ENCODE data around the gene ZNF423. TPM values are rescaled to one million over a fixed set of nuclear protein-coding genes. Genes with fewer than 3 reads are reported as not detected.

ZNF423 gene
- total RNA-seq, 2 experiments from 2014 or later: not detected

GRCh38 chr16:49465661-49466528 lies 390.0 kb downstream of the ZNF423 start:
- Mint-ChIP-seq H3K27ac (peak overlapping the region; percentile 13), H3K36me3 (ENCODE audit: low read depth) (no peaks in the 10 kb centered on the region), H3K4me3 (no peak overlapping the region), H3K4me1 (peaks cover 41% of the 10 kb centered on the region), H3K9me3 (ENCODE audit: low read depth) (no peaks in the 10 kb centered on the region), H3K27me3 (no peaks in the 10 kb centered on the region)
- no peak for ATAC-seq
- no peak for DNase-seq
- POLR2A ChIA-PET: no interaction called here
- CTCF ChIA-PET: interaction anchor here (0.6 kb wide), 1 partner anchor 54 kb away, joined by 4 read pairs; no protein-coding TSS in a partner anchor
- intact Hi-C loops (cut with DNase I, micrococcal nuclease): loop anchor here in 1 of 2 experiments (2.0 kb wide), 1 partner anchor 63 kb away; no protein-coding TSS in a partner anchor

DNA sequence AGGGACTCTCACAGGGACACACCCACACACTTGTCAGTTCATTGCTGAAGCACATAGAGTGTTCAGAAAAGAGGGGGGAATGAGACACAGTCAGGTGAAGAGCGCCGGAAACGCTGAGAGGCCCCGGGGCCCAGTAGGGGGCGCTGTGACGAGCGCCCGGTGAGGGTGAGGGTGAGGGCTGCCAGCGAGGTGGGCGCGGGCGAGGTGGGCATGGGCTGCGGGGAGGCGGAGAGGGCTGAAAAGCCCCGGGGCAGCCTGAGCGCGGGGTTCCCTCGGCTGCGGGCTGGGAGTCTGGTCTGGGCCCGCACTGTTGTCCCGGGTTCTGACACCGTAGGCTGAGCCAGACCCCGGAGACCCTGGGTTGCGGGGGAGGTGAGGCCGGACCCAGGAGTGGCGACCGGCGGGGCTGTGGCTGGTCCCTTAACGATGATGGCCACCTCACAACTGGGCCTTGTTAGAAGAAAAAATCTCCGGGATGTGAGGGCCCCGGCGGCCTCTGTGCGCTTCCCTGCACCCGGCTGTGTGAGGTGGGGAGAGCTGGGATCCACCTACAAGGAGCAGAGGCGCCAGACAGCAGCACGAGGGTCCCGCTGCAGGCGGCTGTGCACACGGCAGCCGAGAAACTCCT lies 390.9 kb downstream of the ZNF423 start:
- Mint-ChIP-seq H3K9me3 (ENCODE audit: low read depth) (no peaks in the 10 kb centered on the region), H3K27me3 (no peaks in the 10 kb centered on the region), H3K4me1 (peaks cover 44% of the 10 kb centered on the region), H3K4me3 (no peak overlapping the region), H3K27ac (no peak overlapping the region), H3K36me3 (ENCODE audit: low read depth) (no peaks in the 10 kb centered on the region)
- intact Hi-C loops (cut with DNase I, micrococcal nuclease): loop anchor here in 1 of 2 experiments (2.0 kb wide), 1 partner anchor 64 kb away; no protein-coding TSS in a partner anchor
- POLR2A ChIA-PET: no interaction called here
- CTCF ChIA-PET: no interaction called here
- peak; percentile 47 for ATAC-seq
- peak; percentile 44 for DNase-seq

DNA sequence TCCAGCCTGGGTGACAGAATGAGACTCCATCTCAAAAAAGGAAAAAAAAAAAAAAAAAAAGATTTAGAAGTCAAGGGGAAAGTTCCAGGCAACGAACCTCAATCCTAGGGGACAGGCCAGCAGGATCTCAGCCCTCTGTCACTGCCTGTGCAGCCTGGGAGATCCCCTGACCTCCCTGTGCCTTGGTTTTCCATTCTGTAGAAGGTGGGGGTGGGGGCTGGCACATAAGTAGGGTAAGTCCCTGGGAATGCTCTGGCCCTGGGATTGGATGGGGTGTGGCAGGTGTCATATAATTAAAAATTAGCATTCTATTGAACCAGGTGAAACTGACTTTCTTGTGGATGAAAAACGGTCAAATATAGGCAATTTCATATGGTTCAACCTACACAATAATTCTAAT lies 391.8 kb downstream of the ZNF423 start:
- Mint-ChIP-seq H3K4me3 (no peak overlapping the region), H3K27me3 (no peaks in the 10 kb centered on the region), H3K9me3 (ENCODE audit: low read depth) (no peaks in the 10 kb centered on the region), H3K36me3 (ENCODE audit: low read depth) (no peaks in the 10 kb centered on the region), H3K27ac (peak overlapping the region; percentile 82), H3K4me1 (peaks cover 44% of the 10 kb centered on the region)
- intact Hi-C loops (cut with DNase I, micrococcal nuclease): loop anchor here in 1 of 2 experiments (2.0 kb wide), 1 partner anchor 65 kb away; no protein-coding TSS in a partner anchor
- CTCF ChIA-PET: interaction anchor here (1.3 kb wide), 1 partner anchor 8 kb away, joined by 4 read pairs; no protein-coding TSS in a partner anchor
- POLR2A ChIA-PET: no interaction called here
- ATAC-seq (no peak), DNase-seq (no peak)

- H3K4me1 Mint-ChIP-seq: peaks cover 44% of the 10 kb centered on the region
- ChIA-PET POLR2A (no interaction called here), CTCF (interaction anchor here (0.6 to 1.3 kb wide), 3 partner anchors 9 to 21 kb away, joined by 3 to 4 read pairs (median 3); no protein-coding TSS in a partner anchor)
- peak overlapping the region; percentile 83 for H3K27ac Mint-ChIP-seq
- no peaks in the 10 kb centered on the region for H3K36me3 Mint-ChIP-seq (ENCODE audit: low read depth)
- H3K4me3 Mint-ChIP-seq: peak overlapping the region; percentile 46
- peak; percentile 86 for DNase-seq
- intact Hi-C loops (cut with DNase I, micrococcal nuclease): loop anchor here in 1 of 2 experiments (1.0 kb wide), 1 partner anchor 22 kb away; no protein-coding TSS in a partner anchor
- no peaks in the 10 kb centered on the region for H3K27me3 Mint-ChIP-seq
- H3K9me3 Mint-ChIP-seq (ENCODE audit: low read depth): no peaks in the 10 kb centered on the region
- ATAC-seq: peak; percentile 84
Observed at GRCh38 chr16:49463529-49463928, 392.4 kb downstream of the ZNF423 start.

DNA sequence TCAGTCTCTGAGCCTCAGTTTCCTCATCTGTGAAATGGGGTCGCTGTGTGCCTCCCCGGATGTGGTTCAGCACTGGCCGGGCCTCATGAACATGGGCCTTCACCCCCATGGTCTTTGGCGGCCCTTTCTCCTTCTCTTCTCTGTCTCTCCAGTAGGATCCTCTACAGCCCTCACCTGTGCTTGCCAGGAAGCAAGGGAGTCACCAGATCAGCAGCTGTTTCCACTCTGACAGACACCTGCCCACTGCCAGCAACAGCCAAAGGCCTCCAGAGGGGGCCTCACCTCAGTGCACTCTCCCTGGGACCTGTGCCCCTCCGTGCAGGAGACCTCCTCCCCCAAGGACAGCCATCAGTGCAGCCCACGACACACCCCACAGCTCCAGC lies 392.9 kb downstream of the ZNF423 start:
- ChIA-PET CTCF (interaction anchor here (0.6 to 1.3 kb wide), 3 partner anchors 10 to 134 kb away, joined by 3 to 4 read pairs (median 3); no protein-coding TSS in a partner anchor), POLR2A (no interaction called here)
- no peak overlapping the region for H3K4me3 Mint-ChIP-seq
- intact Hi-C loops (cut with DNase I, micrococcal nuclease): loop anchor here in 1 of 2 experiments (1.0 kb wide), 1 partner anchor 22 kb away; no protein-coding TSS in a partner anchor
- H3K4me1 Mint-ChIP-seq: peaks cover 44% of the 10 kb centered on the region
- DNase-seq (peak; percentile 24), ATAC-seq (peak; percentile 8)
- peak overlapping the region; percentile 83 for H3K27ac Mint-ChIP-seq
- no peaks in the 10 kb centered on the region for H3K27me3 Mint-ChIP-seq
- H3K9me3 Mint-ChIP-seq (ENCODE audit: low read depth): no peaks in the 10 kb centered on the region
- H3K36me3 Mint-ChIP-seq (ENCODE audit: low read depth): no peaks in the 10 kb centered on the region

DNA sequence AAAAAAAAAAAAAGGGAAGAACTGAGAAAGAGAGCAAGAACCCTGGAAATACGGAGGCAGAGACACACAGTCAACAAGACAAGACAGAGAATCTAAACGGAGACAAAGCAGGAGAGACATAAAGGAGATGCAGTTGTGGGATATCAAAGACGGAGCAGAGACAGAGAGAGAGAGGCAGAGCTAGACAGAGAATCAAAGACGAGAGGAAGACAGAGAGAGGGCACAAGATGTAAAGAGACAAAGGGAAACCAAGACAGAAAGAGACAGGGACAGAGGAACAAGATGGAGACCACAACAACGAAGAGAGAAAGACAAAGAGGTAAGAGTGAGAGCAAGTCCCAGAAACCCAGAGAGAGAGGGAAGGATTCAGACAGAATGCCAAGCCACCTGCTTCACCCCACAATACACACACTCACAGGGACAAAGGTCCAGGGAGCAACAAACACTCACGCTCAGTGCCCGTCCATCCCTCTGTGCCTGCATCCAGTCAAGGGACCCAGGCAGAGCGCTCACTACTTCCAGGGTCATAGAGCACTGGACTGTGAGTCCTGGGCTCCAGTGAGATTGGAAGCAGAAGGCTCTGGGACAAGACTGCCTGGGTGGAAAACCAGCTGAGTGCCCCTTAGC lies 393.4 kb downstream of the ZNF423 start:
- POLR2A ChIA-PET: no interaction called here
- intact Hi-C loops (cut with DNase I, micrococcal nuclease): no loop called here
- ATAC-seq: no peak
- DNase-seq: no peak
- Mint-ChIP-seq H3K27me3 (no peaks in the 10 kb centered on the region), H3K9me3 (ENCODE audit: low read depth) (no peaks in the 10 kb centered on the region), H3K36me3 (ENCODE audit: low read depth) (no peaks in the 10 kb centered on the region), H3K4me1 (peaks cover 44% of the 10 kb centered on the region), H3K27ac (peak overlapping the region; percentile 84), H3K4me3 (peak overlapping the region; percentile 1)
- CTCF ChIA-PET: interaction anchor here (0.6 to 0.7 kb wide), 3 partner anchors 43 to 135 kb away, joined by 3 read pairs; no protein-coding TSS in a partner anchor

- H3K9me3 Mint-ChIP-seq (ENCODE audit: low read depth): no peaks in the 10 kb centered on the region
- intact Hi-C loops (cut with DNase I, micrococcal nuclease): no loop called here
- H3K27ac Mint-ChIP-seq: peak overlapping the region; percentile 84
- no peaks in the 10 kb centered on the region for H3K36me3 Mint-ChIP-seq (ENCODE audit: low read depth)
- no peak overlapping the region for H3K4me3 Mint-ChIP-seq
- DNase-seq (no peak), ATAC-seq (no peak)
- H3K4me1 Mint-ChIP-seq: peaks cover 44% of the 10 kb centered on the region
- POLR2A ChIA-PET: no interaction called here
- CTCF ChIA-PET: no interaction called here
- H3K27me3 Mint-ChIP-seq: no peaks in the 10 kb centered on the region
Observed at GRCh38 chr16:49461517-49461951, 394.4 kb downstream of the ZNF423 start.

DNA sequence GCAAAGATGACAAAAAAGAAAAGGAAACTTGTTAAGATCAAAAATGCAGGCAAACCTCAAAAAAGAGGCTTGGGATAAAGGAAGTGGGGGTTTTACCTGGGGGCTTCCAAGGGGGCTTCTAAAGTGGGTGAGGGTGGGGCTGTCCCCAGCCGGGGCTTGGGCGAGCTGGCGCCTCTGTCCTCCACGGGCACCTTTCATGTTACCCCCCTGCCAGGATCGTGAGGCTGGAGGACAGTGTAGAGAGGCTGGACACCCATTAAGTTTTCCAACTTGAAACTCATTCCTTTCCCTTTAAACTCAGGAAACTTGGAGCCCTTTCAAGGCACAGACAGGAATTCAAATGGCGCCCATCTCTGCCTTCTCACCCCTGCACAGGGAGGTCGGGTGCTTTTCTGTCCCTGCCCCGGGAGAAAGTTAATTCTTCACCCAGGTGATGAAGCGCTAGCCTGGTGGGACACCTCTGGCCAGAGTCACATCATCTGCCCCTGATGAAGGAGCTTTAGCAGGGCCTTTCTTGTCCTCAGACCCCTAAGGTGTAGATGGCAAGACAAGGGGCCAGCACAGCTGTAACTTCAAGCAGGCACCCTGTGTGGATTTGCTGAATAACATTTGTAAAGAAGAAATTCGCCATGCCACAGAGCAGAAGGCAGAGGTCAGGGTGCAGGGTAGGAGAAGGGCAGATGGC lies 395.0 kb downstream of the ZNF423 start:
- H3K9me3 Mint-ChIP-seq (ENCODE audit: low read depth): no peaks in the 10 kb centered on the region
- CTCF ChIA-PET: no interaction called here
- POLR2A ChIA-PET: no interaction called here
- H3K4me1 Mint-ChIP-seq: peaks cover 44% of the 10 kb centered on the region
- no peak overlapping the region for H3K27ac Mint-ChIP-seq
- DNase-seq (no peak), ATAC-seq (no peak)
- no peaks in the 10 kb centered on the region for H3K27me3 Mint-ChIP-seq
- intact Hi-C loops (cut with DNase I, micrococcal nuclease): no loop called here
- H3K36me3 Mint-ChIP-seq (ENCODE audit: low read depth): no peaks in the 10 kb centered on the region
- H3K4me3 Mint-ChIP-seq: no peak overlapping the region

DNA sequence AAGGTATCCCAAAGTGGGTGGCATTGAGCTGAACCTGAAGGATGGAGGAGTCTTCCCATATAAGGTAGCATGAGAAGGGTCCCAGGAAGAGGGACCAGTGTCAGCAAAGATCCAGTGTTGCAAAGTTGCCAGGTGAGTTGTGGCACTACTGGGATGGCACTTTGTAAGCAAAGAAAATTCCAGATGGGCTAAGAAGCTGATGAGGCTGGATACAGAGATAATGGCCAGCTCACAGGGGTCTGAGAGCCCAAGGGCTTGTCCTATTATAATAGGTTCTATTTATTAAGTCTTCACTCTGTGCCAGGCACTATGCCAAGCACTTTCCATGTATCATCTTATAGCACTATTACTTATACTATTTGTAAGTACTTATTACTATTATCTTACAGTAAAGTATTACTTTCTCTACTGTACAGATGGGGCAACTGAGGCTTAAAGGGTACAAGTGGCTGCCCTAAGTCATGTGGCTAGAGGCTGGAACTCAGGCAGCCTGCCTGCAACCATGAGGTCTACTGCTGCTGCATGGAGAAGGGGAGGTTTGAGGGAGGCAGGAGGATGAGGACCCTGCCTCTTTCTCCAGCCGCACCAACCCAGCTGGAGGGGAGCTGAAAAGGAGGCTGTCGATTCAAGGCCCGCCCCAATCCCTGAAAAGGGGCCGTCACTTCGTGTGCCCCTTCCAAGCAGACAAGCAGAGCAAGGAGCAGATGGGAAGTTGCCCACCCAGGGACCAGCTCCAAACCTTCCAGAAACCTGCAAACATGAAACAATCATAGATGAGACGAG lies 395.8 kb downstream of the ZNF423 start:
- no peak for DNase-seq
- POLR2A ChIA-PET: no interaction called here
- H3K36me3 Mint-ChIP-seq (ENCODE audit: low read depth): no peaks in the 10 kb centered on the region
- intact Hi-C loops (cut with DNase I, micrococcal nuclease): no loop called here
- CTCF ChIA-PET: no interaction called here
- H3K4me1 Mint-ChIP-seq: peaks cover 38% of the 10 kb centered on the region
- H3K27me3 Mint-ChIP-seq: no peaks in the 10 kb centered on the region
- no peak overlapping the region for H3K27ac Mint-ChIP-seq
- no peak overlapping the region for H3K4me3 Mint-ChIP-seq
- no peaks in the 10 kb centered on the region for H3K9me3 Mint-ChIP-seq (ENCODE audit: low read depth)
- ATAC-seq: no peak

- Mint-ChIP-seq H3K9me3 (ENCODE audit: low read depth) (no peaks in the 10 kb centered on the region), H3K27me3 (no peaks in the 10 kb centered on the region), H3K27ac (no peak overlapping the region), H3K36me3 (ENCODE audit: low read depth) (no peaks in the 10 kb centered on the region), H3K4me1 (peaks cover 28% of the 10 kb centered on the region), H3K4me3 (no peak overlapping the region)
- DNase-seq (no peak), ATAC-seq (no peak)
- ChIA-PET POLR2A (no interaction called here), CTCF (no interaction called here)
- intact Hi-C loops (cut with DNase I, micrococcal nuclease): no loop called here
Observed at GRCh38 chr16:49458656-49459445, 397.1 kb downstream of the ZNF423 start.

Measured in activated CD4-positive, alpha-beta T cell treated with anti-CD3 and anti-CD28 coated beads for 36 hours (primary cell).